Heart right ventricle (tissue), 16 donors: Measurements from ENCODE around the gene SPAAR. TPM values are rescaled to one million over a fixed set of nuclear protein-coding genes. Genes with fewer than 3 reads are reported as not detected.

Source experiments
- ATAC-seq, 8 donors: fragments of 200-7000 bp; cut with Tn5 transposase; one replicate each; pipeline ENCODE4 v1.9.1; 2020; ENCODE audit warnings: mild to moderate bottlenecking in 8 of 8, moderate library complexity in 8 of 8, moderate number of reproducible peaks in 1 of 8
- DNase-seq, 2 donors: peaks; one replicate each; pipeline ENCODE4 v3.0.0-alpha.2; 2020
- H3K27ac ChIP-seq, 10 donors: fragments of 200-600 bp; sonication (generic) in 2 of 10; one replicate each; pipeline versions ENCODE4 v1.5.0 to v1.8.0; 2020 to 2022; ENCODE audit warnings: mild to moderate bottlenecking in 3 of 10
- H3K27me3 ChIP-seq, 7 donors: fragments of 200-600 bp; one replicate each; pipeline ENCODE4 v1.8.0; 2021 to 2022; ENCODE audit warnings: mild to moderate bottlenecking in 2 of 7
- H3K36me3 ChIP-seq, 9 donors: fragments of 200-600 bp; sonication (generic) in 1 of 9; one replicate each; pipeline versions ENCODE4 v1.5.0 to v1.8.0; 2020 to 2022; ENCODE audit warnings: mild to moderate bottlenecking in 2 of 9
- H3K4me1 ChIP-seq, 9 donors: fragments of 200-600 bp; sonication (generic) in 1 of 9; one replicate each; pipeline versions ENCODE4 v1.5.0 to v1.8.0; 2020 to 2022; ENCODE audit warnings: mild to moderate bottlenecking in 4 of 9
- H3K4me3 ChIP-seq, 10 donors: fragments of 200-600 bp; sonication (generic) in 2 of 10; one replicate each; pipeline versions ENCODE4 v1.5.0 to v1.8.0; 2020 to 2022; ENCODE audit warnings: mild to moderate bottlenecking in 7 of 10, moderate library complexity in 2 of 10
- H3K9me3 ChIP-seq, 11 donors: fragments of 200-600 bp in 10 of 11; sonication (generic) in 2 of 11; one replicate each; pipeline versions ENCODE4 v1.5.0 to v1.8.0; 2013 to 2022; ENCODE audit warnings: mild to moderate bottlenecking in 2 of 11, control low read depth in 1 of 11, moderate library complexity in 1 of 11
- WGBS, 2 donors: extraction: QIAGEN DNeasy Blood & Tissue Kit; methylation state at CpG; one replicate each; pipeline ENCODE4 v1.1.7; 2013; ENCODE audit warnings: inconsistent platforms in 1 of 2; 5-methylcytosine and 5-hydroxymethylcytosine counted together
- intact Hi-C, 10 donors: fragments of 100-400 bp; cut with DNase I; formaldehyde crosslinking; loops; one replicate each; pipeline versions ENCODE4 v1.11.1 to v1.14.2; 2022
- polyA plus RNA-seq, 2 donors: library from polyadenylated mRNA; stranded (reverse); fragments of 200-250 nt; gene quantifications; one replicate each; pipeline ENCODE4 v1.2.3, GENCODE V29; 2013
- total RNA-seq, 10 donors: library from RNA; stranded (reverse); fragmentation: NEBNext Ultra II Directional in 3 of 10; extraction: Animal tissue kit (Norgen Biotek cat#: 25700) in 3 of 10; gene quantifications; one replicate each; pipeline versions ENCODE4 v1.2.1 to v1.2.4, GENCODE V29; 2021 to 2023
- TF ChIP-seq, protein P1 (sequence below), 9 donors: fragments of 200-600 bp; sonication (generic) in 2 of 9; IDR thresholded peaks; one replicate each; pipeline versions ENCODE4 v1.5.0 to v1.8.0; 2021 to 2022; ENCODE audit warnings: antibody characterized with exemption in 9 of 9, mild to moderate bottlenecking in 5 of 9, moderate library complexity in 1 of 9
- donor health status: Arrhythmogenic right ventricular cardiomyopathy.
- donor health status: ischemic (EF 13 %, LVEDD 7.1; RV severe dilation, severe dysfunction).
- donor health status: healthy with polysubstance abuse.
- donor health status: DM: no; HTN: yes; CAD: no.
- donor health status: DM: no; HTN: no; CAD: no.
- donor health status: ischemic (EF 25% LVEDD 6.9; RV normal size, moderate dysfunction).
- donor health status: ischemic (EF 25% LVEDD 5.7; RV mildly dilated, moderate dysfunction).
- donor health status: healthy.
- donor health status: DM: yes; HTN: yes; CAD: no.
- donor health status: Ischemic cardiomyopathy.
- donor health status: ischemic (EF 35%, LVEDD 5.7; RV mildly dilated, moderate dysfunction).
- donor health status: nonischemic (EF 11% LVEDD 7.7; RV severe dilation, severe dysfunction).
- donor health status: DM: yes; HTN: yes; CAD: no.
- donor health status: PGD.
- donor health status: ischemic (EF 29% LVEDD 5.4; RV normal size, mild dysfunction).
- donor health status: nonischemic (EF 23%, LVEDD 6.1; RV moderate dilation, normal function).

The SPAAR gene
- total and polyA plus RNA-seq, 12 donors, result 2.8 to 20.8 (median 5.6) TPM

DNA sequence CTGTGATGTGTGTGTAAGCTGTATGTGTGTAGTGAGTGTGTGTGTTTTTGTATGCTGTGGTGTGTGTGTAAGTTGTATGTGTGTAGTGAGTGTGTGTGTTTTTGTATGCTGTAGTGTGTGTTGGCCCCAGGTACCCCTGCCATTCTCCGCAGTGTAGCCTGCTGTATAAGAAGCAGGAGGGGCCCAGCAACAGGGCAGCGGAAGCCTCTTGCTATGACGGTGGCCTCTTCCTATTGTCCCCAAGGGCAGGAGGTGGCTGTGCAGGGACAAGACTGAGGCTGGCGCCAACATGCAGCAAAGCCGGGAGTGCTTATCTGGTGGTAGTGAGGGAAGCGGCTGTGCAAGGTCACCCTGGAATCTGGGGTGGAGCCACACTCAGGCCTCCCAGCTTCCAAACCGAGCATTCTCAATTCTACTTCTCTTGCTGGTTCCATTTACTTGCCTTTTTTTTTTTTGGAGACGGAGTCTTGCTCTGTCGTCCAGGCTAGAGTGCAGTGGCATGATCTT is 5.1 kb downstream of the SPAAR start:
- intact Hi-C loops, result no loop called here
- WGBS, 2 donors, result 7 to 12% methylated on average over 9 of the region's 9 CpGs

DNA sequence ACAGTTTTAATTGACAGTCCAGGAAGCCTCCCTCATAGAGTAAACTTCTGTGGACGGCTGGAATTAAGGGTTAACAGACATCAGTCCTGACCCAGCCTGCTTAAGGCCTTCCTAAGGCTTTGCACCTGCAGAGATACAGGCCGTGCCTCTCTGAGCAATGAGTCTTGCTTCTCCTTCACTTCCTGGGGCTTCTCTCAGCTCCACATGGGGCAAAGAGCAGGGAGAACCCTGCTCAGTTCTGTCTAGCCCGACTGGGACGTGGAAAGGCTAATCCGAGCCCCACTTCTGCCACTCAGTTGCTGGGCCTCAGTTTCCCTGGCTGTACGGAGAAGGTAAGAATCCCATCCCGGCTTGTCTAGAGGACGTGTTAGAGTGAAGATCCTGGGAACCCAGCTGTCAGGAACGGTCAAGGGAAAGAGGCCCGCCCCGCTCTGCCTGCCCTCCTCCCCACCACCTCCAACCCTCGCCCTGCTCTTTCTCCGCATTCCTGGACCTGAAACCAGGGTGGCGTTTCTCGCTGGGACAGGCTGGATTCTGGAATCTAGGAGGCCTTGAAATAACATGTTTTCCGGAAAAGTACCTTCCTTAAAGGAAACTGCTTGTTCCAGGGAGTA is 6.5 kb downstream of the SPAAR start:
- Histone ChIP-seq H3K9me3 (no peaks in the 10 kb centered on the region), H3K4me3 (no peak overlapping the region), H3K4me1 (peaks cover 17 to 93% (median 62%) of the 10 kb centered on the region in 9 donors), H3K27ac (peak overlapping the region; percentile 64 to 90 (median 80)), H3K27me3 (no peaks in the 10 kb centered on the region), H3K36me3 (no peaks in the 10 kb centered on the region)
- no peak for DNase-seq
- intact Hi-C loops, result no loop called here
- WGBS, 2 donors, result 69 to 77% methylated on average over 16 of the region's 16 CpGs
- TF ChIP-seq, protein P1, sequence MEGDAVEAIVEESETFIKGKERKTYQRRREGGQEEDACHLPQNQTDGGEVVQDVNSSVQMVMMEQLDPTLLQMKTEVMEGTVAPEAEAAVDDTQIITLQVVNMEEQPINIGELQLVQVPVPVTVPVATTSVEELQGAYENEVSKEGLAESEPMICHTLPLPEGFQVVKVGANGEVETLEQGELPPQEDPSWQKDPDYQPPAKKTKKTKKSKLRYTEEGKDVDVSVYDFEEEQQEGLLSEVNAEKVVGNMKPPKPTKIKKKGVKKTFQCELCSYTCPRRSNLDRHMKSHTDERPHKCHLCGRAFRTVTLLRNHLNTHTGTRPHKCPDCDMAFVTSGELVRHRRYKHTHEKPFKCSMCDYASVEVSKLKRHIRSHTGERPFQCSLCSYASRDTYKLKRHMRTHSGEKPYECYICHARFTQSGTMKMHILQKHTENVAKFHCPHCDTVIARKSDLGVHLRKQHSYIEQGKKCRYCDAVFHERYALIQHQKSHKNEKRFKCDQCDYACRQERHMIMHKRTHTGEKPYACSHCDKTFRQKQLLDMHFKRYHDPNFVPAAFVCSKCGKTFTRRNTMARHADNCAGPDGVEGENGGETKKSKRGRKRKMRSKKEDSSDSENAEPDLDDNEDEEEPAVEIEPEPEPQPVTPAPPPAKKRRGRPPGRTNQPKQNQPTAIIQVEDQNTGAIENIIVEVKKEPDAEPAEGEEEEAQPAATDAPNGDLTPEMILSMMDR (IDR thresholded peaks at IDR 0.05), result no peak
- peak in 6 of 8 donors; percentile 1 to 43 (median 18) for ATAC-seq

More for the DNA sequence above, 5.1 kb downstream of the SPAAR start:
- H3K9me3 ChIP-seq, result no peaks in the 10 kb centered on the region
- ATAC-seq (peak; percentile 79 to 88 (median 84)), DNase-seq (peak; percentile 83 to 86)
- peak overlapping the region; percentile 64 to 90 (median 78) for H3K27ac ChIP-seq
- peaks cover 19 to 93% (median 62%) of the 10 kb centered on the region in 9 donors for H3K4me1 ChIP-seq
- no peaks in the 10 kb centered on the region for H3K27me3 ChIP-seq
- peak overlapping the region in 1 of 10 donors; percentile 11 for H3K4me3 ChIP-seq
- TF ChIP-seq, protein P1 (IDR thresholded peaks at IDR 0.05), result no peak
- H3K36me3 ChIP-seq, result no peaks in the 10 kb centered on the region

DNA sequence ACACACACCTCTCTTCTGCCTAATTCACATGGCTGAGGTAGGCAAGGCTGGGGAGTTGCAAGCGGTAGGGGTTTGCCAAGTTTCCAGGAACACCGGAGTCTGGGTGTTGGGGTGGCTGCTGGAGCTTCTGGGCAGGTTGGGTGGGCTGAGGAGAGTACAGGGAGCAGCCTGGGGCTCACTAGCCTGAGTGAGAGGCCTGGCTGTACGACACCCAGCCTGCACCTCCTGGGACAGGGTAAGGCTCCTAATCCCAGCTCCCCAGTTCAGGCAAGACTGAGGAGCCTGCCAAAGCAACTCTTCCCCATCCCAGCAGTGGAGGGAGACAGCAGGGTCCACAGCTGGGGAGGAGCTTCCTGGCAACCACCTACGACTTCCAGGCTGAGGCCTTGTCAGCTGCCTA is 8.0 kb downstream of the SPAAR start:
- peak overlapping the region; percentile 64 to 90 (median 78) for H3K27ac ChIP-seq
- WGBS, 2 donors, result 59 to 85% methylated on average over 4 of the region's 4 CpGs
- intact Hi-C loops, result no loop called here
- no peaks in the 10 kb centered on the region for H3K36me3 ChIP-seq
- no peak overlapping the region for H3K4me3 ChIP-seq
- DNase-seq, result no peak
- peaks cover 17 to 85% (median 56%) of the 10 kb centered on the region in 9 donors for H3K4me1 ChIP-seq
- no peaks in the 10 kb centered on the region for H3K9me3 ChIP-seq
- no peaks in the 10 kb centered on the region for H3K27me3 ChIP-seq
- peak in 1 of 8 donors; percentile 13 for ATAC-seq
- TF ChIP-seq, protein P1 (IDR thresholded peaks at IDR 0.05), result no peak

DNA sequence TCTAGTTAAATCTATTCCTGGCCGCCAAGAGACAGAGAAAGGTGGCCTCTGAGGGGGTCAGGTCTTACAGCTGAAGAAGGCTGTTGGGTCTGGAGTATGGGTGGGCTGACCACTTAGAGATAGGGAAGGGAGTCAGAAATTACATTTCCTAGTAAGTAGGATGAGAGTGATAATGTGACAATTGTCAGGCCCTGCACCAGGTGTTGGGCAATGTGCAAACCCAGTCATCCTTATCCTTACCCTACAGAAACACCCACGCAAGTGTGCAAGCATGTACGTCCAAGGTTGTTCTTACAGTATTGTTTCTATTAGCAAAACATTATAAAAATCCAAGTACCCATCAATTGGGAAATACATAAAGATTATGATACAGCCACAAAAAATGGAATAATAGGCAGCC is 9.5 kb downstream of the SPAAR start:
- ATAC-seq (no peak), DNase-seq (no peak)
- no peaks in the 10 kb centered on the region for H3K9me3 ChIP-seq
- TF ChIP-seq, protein P1 (IDR thresholded peaks at IDR 0.05), result no peak
- no peaks in the 10 kb centered on the region for H3K27me3 ChIP-seq
- WGBS, 2 donors, result 73% methylated on average over 3 of the region's 3 CpGs
- H3K36me3 ChIP-seq, result no peaks in the 10 kb centered on the region
- intact Hi-C loops, result no loop called here
- peak overlapping the region; percentile 53 to 90 (median 78) for H3K27ac ChIP-seq
- no peak overlapping the region for H3K4me3 ChIP-seq
- peaks cover 17 to 92% (median 56%) of the 10 kb centered on the region in 9 donors for H3K4me1 ChIP-seq
